Lung (tissue), 12 donors: ENCODE results near the gene TSPEAR. TPM values are rescaled to one million over a fixed set of nuclear protein-coding genes. Genes with fewer than 3 reads are reported as not detected.

Source experiments
- ATAC-seq: fragments of 200-7000 bp; cut with Tn5 transposase; one replicate; pipeline ENCODE4 v1.9.1; 2020; ENCODE audit warnings: moderate number of reproducible peaks; ENCODE audit not compliant: insufficient read depth, low FRiP score
- DNase-seq, 3 donors: peaks; one replicate each; pipeline ENCODE4 v3.0.0-alpha.2; 2013 to 2017
- H3K27ac ChIP-seq, 2 donors: one replicate each; pipeline ENCODE4 v1.5.1; 2013; ENCODE audit warnings: mild to moderate bottlenecking in 2 of 2, moderate library complexity in 2 of 2, control low read depth in 1 of 2, inconsistent platforms in 1 of 2, low read depth in 1 of 2, low read length in 1 of 2
- H3K27me3 ChIP-seq, 3 donors: one replicate each; pipeline ENCODE4 v1.5.1; 2013; ENCODE audit warnings: low read length in 2 of 3; ENCODE audit not compliant: control insufficient read depth in 3 of 3, insufficient read depth in 3 of 3
- H3K36me3 ChIP-seq, 4 donors: one replicate each; pipeline ENCODE4 v1.5.1; 2013; ENCODE audit warnings: low read length in 4 of 4, mild to moderate bottlenecking in 1 of 4, moderate library complexity in 1 of 4; ENCODE audit not compliant: control insufficient read depth in 4 of 4, insufficient read depth in 4 of 4
- H3K4me1 ChIP-seq, 5 donors: one replicate each; pipeline ENCODE4 v1.5.1; 2013; ENCODE audit warnings: low read length in 5 of 5, mild to moderate bottlenecking in 2 of 5, moderate library complexity in 1 of 5; ENCODE audit not compliant: control insufficient read depth in 5 of 5, insufficient read depth in 5 of 5
- H3K4me3 ChIP-seq: one replicate; pipeline ENCODE4 v1.5.1; 2013; ENCODE audit warnings: mild to moderate bottlenecking, control low read depth, moderate library complexity
- H3K9ac ChIP-seq, 2 donors: one replicate each; pipeline ENCODE4 v1.5.1; 2013; ENCODE audit warnings: low read length in 2 of 2, control low read depth in 1 of 2; ENCODE audit not compliant: insufficient read depth in 1 of 2
- H3K9me3 ChIP-seq, 4 donors: one replicate each; pipeline ENCODE4 v1.5.1; 2013; ENCODE audit warnings: low read length in 3 of 4, mild to moderate bottlenecking in 1 of 4, moderate library complexity in 1 of 4; ENCODE audit not compliant: control insufficient read depth in 4 of 4, insufficient read depth in 3 of 4
- WGBS, 2 donors: extraction: QIAGEN DNeasy Blood & Tissue Kit; methylation state at CpG; one replicate each; pipeline ENCODE4 v1.1.7; 2013; 5-methylcytosine and 5-hydroxymethylcytosine counted together
- polyA plus RNA-seq, 2 donors: library from polyadenylated mRNA; stranded (reverse); fragments of 200-250 nt; gene quantifications; one replicate each; pipeline ENCODE4 v1.2.1, GENCODE V29; 2013
- total RNA-seq, 2 donors: library from RNA; depleted of rRNA in 1 of 2; stranded (reverse); fragments of >200 nt in 1 of 2; gene quantifications; one replicate each; pipeline ENCODE4 v1.2.1, GENCODE V29; 2014 to 2021
- TF ChIP-seq, protein P1 (sequence below): IDR thresholded peaks from 2 replicates; pipeline ENCODE4 v1.5.1; 2012; ENCODE audit warnings: mild to moderate bottlenecking; ENCODE audit errors: control extremely low read depth, extremely low read depth
- donor health status: control.
- donor health status: control.
- donor health status: Bipolar disorder and iron deficiency.
- donor health status: healthy.
- donor health status: DM: yes; HTN: yes; CAD: no.

Gene TSPEAR
- total and polyA plus RNA-seq, 4 donors = 0.02 to 2.1 (median 0.27) TPM

DNA sequence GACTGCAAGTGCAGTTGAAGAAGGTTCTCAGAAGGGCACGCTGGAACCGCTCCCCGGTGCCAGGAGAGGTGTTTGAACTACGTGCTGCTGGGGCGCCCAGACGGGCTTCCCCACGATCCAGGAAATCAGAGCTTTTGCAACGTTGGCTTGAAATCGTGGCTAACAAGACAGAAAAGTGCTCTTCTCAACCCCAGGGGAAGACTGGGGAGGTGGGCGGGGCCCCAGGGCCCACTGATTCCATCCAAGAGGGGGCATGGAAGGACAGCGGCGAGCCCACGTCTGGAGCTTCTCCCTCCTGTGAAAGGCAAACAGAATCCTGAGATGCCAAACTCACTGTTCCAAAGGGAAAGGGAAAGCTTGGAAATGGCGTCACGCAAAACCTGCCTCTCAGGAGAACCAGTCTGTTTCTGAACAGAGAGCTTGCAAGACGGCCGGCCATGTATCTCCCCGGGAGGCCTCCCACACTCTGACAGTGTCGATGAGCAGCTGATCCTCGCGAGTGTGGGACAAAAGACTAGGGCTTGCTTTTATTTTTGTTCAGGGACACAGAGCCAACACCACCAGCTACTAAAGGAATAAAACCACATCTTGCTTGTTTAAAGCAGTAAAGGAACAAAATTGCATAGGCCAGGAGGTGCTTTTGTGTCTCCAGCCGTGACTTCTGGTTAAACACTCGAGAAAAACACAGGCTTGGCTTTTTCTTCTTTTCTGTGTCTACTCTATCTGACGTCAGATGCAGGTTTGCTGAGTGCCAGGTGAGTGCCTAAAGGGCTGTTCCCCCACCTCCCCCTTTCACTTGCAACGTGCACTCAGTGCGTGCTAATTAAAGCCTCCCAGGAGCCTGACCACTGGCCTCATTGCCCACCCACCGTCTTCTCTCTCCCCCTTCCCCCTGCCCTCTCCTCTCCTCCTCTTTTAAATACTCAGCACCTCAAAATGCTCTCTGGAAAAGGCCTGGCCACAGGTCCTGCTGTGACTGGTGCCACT, 214.5 kb downstream of the TSPEAR start:
- Histone ChIP-seq H3K4me1 (peaks cover 0 to 9% (median 2%) of the 10 kb centered on the region in 5 donors), H3K27ac (peak overlapping the region in 1 of 2 donors; percentile 57), H3K9me3 (peaks cover 0 to 13% (median 7%) of the 10 kb centered on the region in 4 donors), H3K4me3 (no peak overlapping the region), H3K36me3 (no peaks in the 10 kb centered on the region), H3K9ac (no peak overlapping the region), H3K27me3 (no peaks in the 10 kb centered on the region)
- DNase-seq = peak in 2 of 3 donors; percentile 34 to 48
- TF ChIP-seq, protein P1, sequence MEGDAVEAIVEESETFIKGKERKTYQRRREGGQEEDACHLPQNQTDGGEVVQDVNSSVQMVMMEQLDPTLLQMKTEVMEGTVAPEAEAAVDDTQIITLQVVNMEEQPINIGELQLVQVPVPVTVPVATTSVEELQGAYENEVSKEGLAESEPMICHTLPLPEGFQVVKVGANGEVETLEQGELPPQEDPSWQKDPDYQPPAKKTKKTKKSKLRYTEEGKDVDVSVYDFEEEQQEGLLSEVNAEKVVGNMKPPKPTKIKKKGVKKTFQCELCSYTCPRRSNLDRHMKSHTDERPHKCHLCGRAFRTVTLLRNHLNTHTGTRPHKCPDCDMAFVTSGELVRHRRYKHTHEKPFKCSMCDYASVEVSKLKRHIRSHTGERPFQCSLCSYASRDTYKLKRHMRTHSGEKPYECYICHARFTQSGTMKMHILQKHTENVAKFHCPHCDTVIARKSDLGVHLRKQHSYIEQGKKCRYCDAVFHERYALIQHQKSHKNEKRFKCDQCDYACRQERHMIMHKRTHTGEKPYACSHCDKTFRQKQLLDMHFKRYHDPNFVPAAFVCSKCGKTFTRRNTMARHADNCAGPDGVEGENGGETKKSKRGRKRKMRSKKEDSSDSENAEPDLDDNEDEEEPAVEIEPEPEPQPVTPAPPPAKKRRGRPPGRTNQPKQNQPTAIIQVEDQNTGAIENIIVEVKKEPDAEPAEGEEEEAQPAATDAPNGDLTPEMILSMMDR = no peak
- 46 to 58% methylated on average over 27 of the region's 27 CpGs for WGBS, 2 donors
- ATAC-seq = no peak

DNA sequence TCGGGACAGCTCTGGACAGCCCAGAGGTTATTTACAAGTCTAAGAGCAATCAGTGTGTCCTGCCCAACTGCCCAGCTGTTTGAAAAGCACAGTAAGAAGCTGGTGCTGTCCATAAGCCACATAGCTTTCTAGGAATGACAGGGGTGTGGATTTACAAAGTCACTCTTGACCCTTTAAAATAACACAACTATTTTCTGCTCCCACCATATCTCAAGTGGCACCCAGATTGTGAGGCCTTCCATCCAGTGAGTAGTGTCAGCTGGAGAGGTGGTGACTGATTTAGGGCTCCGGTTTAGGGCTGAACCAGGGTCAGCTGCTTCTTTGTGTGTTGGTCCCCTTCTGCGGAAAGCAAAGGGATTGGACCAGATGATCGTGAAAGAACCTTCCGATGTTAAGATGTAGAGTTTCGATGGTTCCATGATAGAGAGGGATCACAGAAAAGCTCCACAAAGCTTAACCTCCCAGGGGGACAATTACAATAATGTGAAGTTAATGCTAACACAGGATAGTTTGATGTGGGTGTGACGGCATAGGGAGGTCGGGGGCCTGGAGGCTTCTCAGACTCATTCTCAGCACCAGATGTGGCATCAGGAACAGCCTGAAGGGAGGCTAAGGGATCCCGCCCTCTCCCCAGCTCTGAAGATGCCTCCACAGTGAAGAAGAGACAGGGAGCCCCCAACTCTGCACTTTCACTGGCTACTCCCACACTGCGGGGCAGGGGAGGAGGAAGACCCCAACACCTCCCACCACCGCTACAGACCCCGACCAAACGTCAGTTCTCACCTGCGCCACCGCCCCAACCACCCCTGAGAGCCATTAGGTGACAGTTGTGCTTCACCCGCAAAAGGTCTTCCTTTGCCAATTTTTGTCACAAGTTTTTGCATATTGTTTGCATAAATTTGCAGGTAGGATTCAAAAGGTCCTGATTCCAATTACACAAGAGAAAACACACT, 215.5 kb downstream of the TSPEAR start:
- Histone ChIP-seq H3K9ac (no peak overlapping the region), H3K27ac (no peak overlapping the region), H3K27me3 (no peaks in the 10 kb centered on the region), H3K4me3 (no peak overlapping the region), H3K4me1 (peaks cover 0 to 9% (median 2%) of the 10 kb centered on the region in 5 donors), H3K9me3 (peaks cover 0 to 14% (median 7%) of the 10 kb centered on the region in 4 donors), H3K36me3 (no peaks in the 10 kb centered on the region)
- DNase-seq (no peak), ATAC-seq (no peak)
- TF ChIP-seq, protein P1 = no peak
- 85 to 86% methylated on average over 16 of the region's 16 CpGs for WGBS, 2 donors

DNA sequence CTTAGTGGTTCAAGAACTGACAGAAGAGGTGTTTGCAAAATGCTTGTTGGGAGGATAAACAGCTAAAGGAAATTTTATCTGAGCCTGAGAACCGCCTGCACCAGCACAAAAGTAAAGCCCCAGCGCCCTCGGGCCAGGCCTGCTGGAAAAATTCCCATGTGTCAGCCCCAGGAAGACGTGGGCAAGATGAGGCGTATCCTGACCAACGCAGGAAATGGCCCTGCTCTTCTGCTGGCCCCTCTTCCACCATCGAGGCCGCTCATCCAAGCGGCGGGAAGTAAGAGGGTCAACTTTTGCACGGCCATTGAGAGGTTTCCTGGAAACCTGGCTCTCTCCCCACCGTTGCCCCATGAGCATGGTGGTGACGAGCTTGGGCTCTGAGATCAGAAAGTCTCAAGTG, 216.4 kb downstream of the TSPEAR start:
- Histone ChIP-seq H3K36me3 (no peaks in the 10 kb centered on the region), H3K27ac (no peak overlapping the region), H3K9me3 (peaks cover 0 to 14% (median 7%) of the 10 kb centered on the region in 4 donors), H3K4me1 (peaks cover 0 to 9% (median 2%) of the 10 kb centered on the region in 5 donors), H3K27me3 (no peaks in the 10 kb centered on the region), H3K4me3 (no peak overlapping the region), H3K9ac (no peak overlapping the region)
- WGBS, 2 donors = 75 to 79% methylated on average over 13 of the region's 13 CpGs
- ATAC-seq = no peak
- no peak for DNase-seq
- TF ChIP-seq, protein P1 = no peak
